ENCODE measurements around the gene AXIN2.
A peak's percentile ranks its signal among the peaks of the same experiment; 100 is the strongest.

Gene AXIN2

GRCh38 chr17:65556014-65556909 is 5.2 kb downstream of the AXIN2 start:
- peak; percentile 80 to 94 (median 92) for DNase-seq (ENCODE audit: low read depth in 3 of 3)

- no peak for DNase-seq (ENCODE audit: low read depth in 3 of 3)
Observed at GRCh38 chr17:65554553-65555223, 6.8 kb downstream of the AXIN2 start.

DNA sequence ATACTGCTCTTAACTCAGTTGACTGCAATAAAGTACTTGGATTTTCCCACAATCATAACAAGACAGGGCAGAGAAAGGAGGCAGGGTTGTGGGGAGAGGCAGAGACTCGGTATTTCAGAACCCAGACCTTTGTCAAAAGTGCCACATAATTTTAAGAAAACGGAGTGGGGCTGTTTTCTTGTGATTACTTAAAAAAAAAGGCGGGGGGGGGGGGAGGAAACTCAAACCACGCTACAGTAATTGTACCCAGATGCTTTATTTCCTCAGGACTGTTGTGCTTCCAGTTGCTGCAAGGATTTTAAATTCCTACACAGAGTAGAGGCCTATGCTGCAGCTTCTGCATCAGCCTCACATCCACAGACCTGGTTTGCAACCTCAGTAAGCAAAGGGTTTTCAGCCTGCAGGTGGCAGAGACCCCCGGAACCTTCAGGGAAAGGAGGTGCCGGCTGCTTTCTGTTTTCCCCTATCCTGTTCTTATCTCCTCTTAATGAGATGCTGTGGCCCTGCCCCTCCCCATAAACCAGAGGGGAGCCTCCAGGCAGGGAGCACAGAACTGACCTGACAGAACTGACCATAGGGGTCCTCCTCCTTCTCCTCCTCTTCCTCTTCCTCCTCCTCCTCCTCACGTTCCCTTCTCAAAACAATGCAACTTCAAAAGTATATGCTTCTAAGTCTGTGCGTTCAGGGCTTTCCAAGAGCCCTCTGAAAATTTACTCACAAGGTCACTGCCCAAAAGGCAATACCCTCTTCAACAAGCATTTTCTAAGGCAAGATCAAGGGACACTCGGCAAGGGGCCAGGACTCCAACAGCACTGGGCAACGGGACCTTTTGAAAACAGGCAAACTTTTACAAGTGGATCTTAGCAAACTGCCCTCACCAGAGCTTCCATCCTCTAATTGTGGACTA is 7.5 kb downstream of the AXIN2 start:
- no peak for DNase-seq (ENCODE audit: low read depth in 3 of 3)

DNA sequence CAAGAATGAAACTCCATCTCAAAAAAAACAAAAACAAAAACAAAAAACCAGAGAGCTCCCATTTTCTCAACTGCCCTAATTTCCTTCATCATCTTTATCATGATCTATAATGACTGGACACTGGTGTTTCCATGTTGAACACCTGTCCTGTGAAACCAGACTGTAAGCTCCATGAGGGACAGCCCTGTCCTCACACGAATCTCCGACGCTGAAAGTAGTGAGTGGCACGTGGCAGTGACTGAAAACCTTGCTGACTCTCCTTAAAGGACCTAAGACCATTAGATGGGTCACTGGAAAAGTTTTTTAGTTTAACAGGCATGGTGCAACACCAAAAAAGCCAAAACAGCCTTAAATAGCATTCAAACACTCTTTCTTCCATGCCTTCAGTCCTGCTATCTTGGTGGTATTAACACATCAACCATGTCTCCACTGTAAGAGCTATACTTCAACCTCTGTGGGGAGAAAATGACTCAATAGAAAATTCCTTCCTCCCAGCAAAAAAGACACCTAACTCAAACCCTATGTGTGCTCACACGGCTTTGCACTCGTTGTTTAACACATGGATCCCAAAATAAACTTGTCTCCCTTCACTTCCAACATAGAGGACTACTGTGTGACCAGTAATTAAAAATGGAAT is 8.3 kb downstream of the AXIN2 start:
- no peak for DNase-seq (ENCODE audit: low read depth in 3 of 3)

DNA sequence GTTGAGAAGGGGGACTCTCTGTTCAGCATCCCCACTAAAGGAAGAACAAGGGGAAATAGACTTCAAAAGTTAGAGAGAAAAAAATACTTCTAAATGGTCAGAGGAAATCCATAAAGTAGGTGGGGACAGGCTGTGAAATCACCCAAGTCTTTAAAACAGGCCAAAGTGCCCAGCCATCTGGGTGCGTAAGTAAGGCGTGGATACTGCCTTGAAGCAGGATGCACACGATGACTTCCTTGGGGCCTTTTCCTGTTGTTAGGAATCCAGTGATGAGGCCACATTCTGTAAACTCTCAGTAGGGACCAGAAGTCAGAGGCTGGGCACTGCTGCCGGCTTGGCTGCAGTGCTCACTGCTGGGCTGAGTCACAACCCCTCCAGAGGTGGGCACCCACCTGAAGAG is 9.2 kb downstream of the AXIN2 start:
- no peak for DNase-seq (ENCODE audit: low read depth in 3 of 3)

GRCh38 chr17:65551267-65552040 is 10.0 kb downstream of the AXIN2 start:
- no peak for DNase-seq (ENCODE audit: low read depth in 3 of 3)

DNA sequence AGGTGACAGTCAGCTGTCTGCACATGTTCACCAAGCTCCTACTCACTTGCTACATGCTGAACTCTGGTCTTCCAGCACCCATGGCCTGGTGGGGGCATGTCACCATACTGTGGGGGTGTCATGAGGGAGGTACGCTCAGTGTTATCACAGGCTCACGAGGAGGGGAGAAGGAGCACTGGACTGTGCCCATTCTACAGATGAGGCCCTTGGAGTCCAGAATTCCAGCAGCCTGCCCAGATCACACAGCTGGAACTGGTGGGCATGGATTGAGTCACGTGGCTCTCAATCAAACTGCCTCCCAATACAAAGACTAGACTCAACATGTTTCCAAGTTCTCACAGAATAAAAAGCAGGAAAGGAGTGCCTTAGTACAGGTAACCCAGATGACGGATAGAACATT is 10.7 kb downstream of the AXIN2 start:
- DNase-seq (ENCODE audit: low read depth in 3 of 3), result no peak

DNA sequence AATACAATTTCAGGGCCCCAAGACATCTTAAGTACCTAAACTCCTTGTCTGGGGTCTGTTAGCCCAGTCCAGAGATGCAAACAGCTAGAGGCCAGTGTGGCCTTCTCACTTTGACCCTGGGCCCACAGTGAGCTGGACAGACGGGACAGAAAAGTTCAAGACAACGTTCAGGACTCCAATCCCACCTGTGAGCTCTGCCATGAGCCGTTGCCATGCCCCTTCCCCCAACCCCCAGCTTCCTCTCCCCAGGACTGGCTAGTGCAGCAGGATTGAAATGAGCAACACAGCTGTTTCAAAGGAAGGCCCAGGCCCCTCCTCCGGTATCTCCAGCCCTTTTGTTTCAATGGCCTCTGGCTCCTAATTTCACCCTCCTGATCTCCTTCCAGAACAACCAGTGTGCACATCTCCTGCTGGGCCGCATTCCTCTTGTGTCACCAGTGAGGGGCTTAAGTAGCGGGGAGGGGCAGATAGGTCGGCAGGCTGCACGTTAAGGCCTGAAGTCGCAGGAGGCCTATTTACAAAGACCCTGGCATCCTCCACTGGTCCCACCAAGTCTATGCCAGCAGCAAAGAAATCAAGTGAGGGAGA is 11.3 kb downstream of the AXIN2 start:
- no peak for DNase-seq (ENCODE audit: low read depth in 3 of 3)

DNA sequence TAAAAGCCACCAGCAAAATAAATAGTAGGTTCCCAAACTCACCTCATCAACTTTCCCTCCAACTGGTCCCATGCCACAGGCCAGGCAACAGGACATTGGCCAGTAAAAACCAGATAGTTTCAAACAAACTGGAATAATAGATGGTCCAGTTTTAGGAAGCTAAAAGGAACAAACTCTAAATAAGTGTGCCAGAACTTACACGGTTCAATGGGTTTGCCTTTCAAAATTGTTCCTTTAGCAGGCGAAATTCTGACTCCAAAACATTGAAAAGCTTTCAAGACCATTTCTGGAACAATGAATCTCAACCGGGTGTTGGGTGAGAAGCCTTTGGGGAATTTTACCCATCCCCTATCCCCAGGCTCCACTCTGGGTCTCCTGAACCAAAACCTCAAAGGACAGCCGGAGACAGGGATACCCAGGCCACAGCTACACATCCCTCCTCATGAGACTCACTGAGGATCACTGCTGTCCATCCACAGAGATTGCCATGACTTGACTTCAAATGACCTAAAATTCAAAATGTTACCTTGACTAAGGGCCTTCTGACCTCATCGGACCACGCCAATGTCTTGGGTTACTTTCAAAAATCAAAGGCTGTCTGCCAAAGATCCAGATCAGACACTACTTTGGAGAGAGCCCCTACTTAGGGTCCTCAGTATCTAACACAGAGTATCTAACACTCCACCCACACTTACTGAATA is 13.0 kb downstream of the AXIN2 start:
- DNase-seq (ENCODE audit: low read depth in 3 of 3), result no peak

DNA sequence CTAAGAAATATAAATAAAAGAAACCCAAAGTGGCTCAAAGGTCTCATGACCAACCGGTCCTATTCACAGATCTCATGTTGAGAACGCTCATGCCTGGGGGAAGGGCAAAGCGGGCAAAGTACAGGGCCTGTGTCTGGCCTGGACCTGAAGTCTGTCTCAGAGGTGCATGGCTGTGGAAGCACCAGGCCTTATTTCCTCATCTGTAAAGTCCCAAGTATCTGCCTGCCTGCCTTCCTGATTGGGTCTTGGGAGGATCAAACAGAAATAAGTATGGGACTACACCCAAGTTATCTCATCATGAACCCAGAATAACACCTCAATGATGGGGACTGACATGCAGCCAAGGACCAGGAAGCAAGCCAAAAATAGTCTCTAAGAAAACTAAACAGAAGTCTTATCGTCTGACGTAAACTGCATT is 14.2 kb downstream of the AXIN2 start:
- DNase-seq (ENCODE audit: low read depth in 3 of 3), result no peak

GRCh38 chr17:65546579-65546978 is 14.9 kb downstream of the AXIN2 start:
- DNase-seq (ENCODE audit: low read depth in 3 of 3), result no peak

- no peak for DNase-seq (ENCODE audit: low read depth in 3 of 3)
Observed at GRCh38 chr17:65545705-65546523, 15.5 kb downstream of the AXIN2 start.

DNA sequence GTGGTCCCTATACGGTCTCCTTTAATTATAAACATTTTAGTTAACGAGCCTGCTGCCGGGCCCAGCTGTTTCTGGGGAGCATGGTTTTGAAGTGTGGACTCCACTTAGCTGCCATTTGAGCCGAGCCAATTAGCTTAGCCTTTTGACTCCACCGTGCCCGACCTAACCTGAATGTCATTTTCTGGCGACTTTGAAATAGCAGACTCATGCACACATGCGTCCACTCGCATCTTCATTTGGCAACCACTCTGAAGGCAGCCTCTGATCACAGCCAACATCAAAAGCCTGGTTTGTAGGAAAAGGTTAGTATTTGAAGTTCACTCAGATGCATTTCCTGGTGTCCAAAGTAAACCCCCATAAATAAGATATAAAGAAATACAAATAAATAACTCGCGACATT is 16.8 kb downstream of the AXIN2 start:
- no peak for DNase-seq (ENCODE audit: low read depth in 3 of 3)

DNA sequence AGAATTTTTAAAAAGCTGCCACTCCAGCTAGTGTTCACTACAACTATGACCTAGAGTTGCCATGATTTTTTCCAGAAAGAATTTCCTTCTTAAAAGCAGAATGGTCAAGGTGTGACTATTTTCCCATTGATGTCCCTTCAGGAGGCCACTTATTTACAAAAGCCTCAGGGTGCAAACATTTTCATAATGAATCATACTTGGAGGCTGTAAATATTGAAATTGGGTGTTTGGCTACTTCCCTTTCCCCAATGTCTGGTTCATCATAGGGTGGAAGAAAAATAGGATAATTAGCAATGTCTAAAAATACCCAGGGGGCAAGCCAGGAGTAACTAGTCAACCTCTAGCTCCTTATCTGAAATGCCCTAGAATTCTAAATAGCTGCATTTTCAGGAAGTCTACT is 18.8 kb downstream of the AXIN2 start:
- no peak for DNase-seq (ENCODE audit: low read depth in 3 of 3)

GRCh38 chr17:65542067-65542466 is 19.4 kb downstream of the AXIN2 start:
- DNase-seq (ENCODE audit: low read depth in 3 of 3), result no peak

DNA sequence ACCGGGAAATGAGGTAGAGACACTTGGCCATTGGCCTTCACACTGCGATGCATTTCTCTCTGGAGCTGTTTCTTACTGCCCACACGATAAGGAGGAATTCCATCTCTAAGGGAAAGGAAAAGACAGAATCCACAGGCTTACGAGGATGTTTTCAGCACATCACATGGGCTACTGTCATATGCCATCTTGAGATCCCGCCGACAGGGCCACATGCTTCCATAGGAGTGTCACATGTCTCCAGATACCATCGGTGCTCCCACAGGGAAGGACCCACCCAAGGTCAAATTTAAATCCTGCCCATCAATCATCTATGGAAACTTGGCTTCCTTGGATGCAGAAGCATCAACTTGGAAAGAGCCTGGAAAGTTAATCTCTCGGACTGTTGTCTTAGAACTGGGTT is 20.0 kb downstream of the AXIN2 start:
- DNase-seq (ENCODE audit: low read depth in 3 of 3), result no peak

- DNase-seq (ENCODE audit: low read depth in 3 of 3), result no peak
Observed at GRCh38 chr17:65539630-65540266, 21.7 kb downstream of the AXIN2 start.
